ENCODE data around the gene GNB1L. TPM values are rescaled to one million over a fixed set of nuclear protein-coding genes. Genes with fewer than 3 reads are reported as not detected.

Gene GNB1L
- total and polyA plus RNA-seq, 2 donors (not counting 1 experiment from before 2014, with no cell fraction given) = 6.6 to 12.1 TPM

GRCh38 chr22:19787849-19788141 lies 66.9 kb downstream of the GNB1L start:
- H3K4me3 Mint-ChIP-seq = no peak overlapping the region
- no peak overlapping the region for H3K4me3 ChIP-seq (ENCODE audit: control extremely low read depth in 1 of 5, extremely low read depth in 1 of 5, insufficient read depth in 1 of 5, low read depth in 2 of 5, low read length in 4 of 5)
- H4K20me1 ChIP-seq (ENCODE audit: control insufficient read depth, insufficient read depth, low read length, poor library complexity, severe bottlenecking) = no peaks in the 10 kb centered on the region
- H3K27ac Mint-ChIP-seq = no peak overlapping the region
- ATAC-seq (ENCODE audit: low read depth) (no peak), DNase-seq (no peak)
- no peak overlapping the region for H2AFZ ChIP-seq (ENCODE audit: insufficient read depth, low read depth, low read length, poor library complexity, severe bottlenecking)
- TF ChIP-seq CTCF (IDR thresholded peaks at IDR 0.05) (no peak), EZH2 (IDR thresholded peaks at IDR 0.05; ENCODE audit: borderline replicate concordance, insufficient read depth, low read depth, low read length, poor library complexity, severe bottlenecking) (no peak)
- peaks cover 0 to 19% (median 0%) of the 10 kb centered on the region in 3 donors for H3K9me3 ChIP-seq (ENCODE audit: control extremely low read depth in 1 of 3, control insufficient read depth in 2 of 3, insufficient read depth in 1 of 3, low read length in 2 of 3)
- peaks cover 4% of the 10 kb centered on the region for H3K9me3 Mint-ChIP-seq (ENCODE audit: insufficient read depth)
- intact Hi-C loops (cut with micrococcal nuclease) = no loop called here
- H3K4me1 ChIP-seq (ENCODE audit: control insufficient read depth in 2 of 2, insufficient read depth in 2 of 2, low read length in 2 of 2) = no peaks in the 10 kb centered on the region
- 92% methylated on average over 9 of the region's 9 CpGs for WGBS (ENCODE audit: insufficient coverage)
- H3K36me3 ChIP-seq (replicated peaks in 1 of 2; ENCODE audit: control extremely low read depth in 1 of 2, control insufficient read depth in 1 of 2, extremely low read depth in 1 of 2, insufficient read depth in 2 of 2, low read length in 1 of 2) = peaks cover 0 to 3% of the 10 kb centered on the region in 2 experiments
- ChIA-PET CTCF (no interaction called here), POLR2A (no interaction called here)
- peaks cover 0 to 9% (median 0%) of the 10 kb centered on the region in 4 experiments for H3K27me3 ChIP-seq (replicated peaks in 1 of 4; ENCODE audit: control extremely low read depth in 1 of 4, control insufficient read depth in 3 of 4, insufficient read depth in 4 of 4, low read length in 3 of 4)
- no peak overlapping the region for H3K27ac ChIP-seq (ENCODE audit: low read length in 2 of 2)
- H3K4me2 ChIP-seq (replicated peaks; ENCODE audit: low read depth, low read length, poor library complexity, severe bottlenecking) = no peak overlapping the region
- H3K9ac ChIP-seq (ENCODE audit: low read length) = no peak overlapping the region
- no peaks in the 10 kb centered on the region for H3K27me3 Mint-ChIP-seq
- H3K4me1 Mint-ChIP-seq = no peaks in the 10 kb centered on the region
- no peaks in the 10 kb centered on the region for H3K79me2 ChIP-seq (ENCODE audit: control insufficient read depth, insufficient read depth, low read length)

- H3K27me3 Mint-ChIP-seq = no peaks in the 10 kb centered on the region
- H3K4me1 ChIP-seq (ENCODE audit: control insufficient read depth in 2 of 2, insufficient read depth in 2 of 2, low read length in 2 of 2) = no peaks in the 10 kb centered on the region
- no peak for ATAC-seq (ENCODE audit: low read depth)
- DNase-seq = no peak
- no peak overlapping the region for H3K27ac ChIP-seq (ENCODE audit: low read length in 2 of 2)
- intact Hi-C loops (cut with micrococcal nuclease) = no loop called here
- no peak overlapping the region for H2AFZ ChIP-seq (ENCODE audit: insufficient read depth, low read depth, low read length, poor library complexity, severe bottlenecking)
- peaks cover 0 to 13% (median 0%) of the 10 kb centered on the region in 3 donors for H3K9me3 ChIP-seq (ENCODE audit: control extremely low read depth in 1 of 3, control insufficient read depth in 2 of 3, insufficient read depth in 1 of 3, low read length in 2 of 3)
- no peak overlapping the region for H3K4me2 ChIP-seq (replicated peaks; ENCODE audit: low read depth, low read length, poor library complexity, severe bottlenecking)
- peaks cover 4% of the 10 kb centered on the region for H3K9me3 Mint-ChIP-seq (ENCODE audit: insufficient read depth)
- no peak overlapping the region for H3K27ac Mint-ChIP-seq
- H3K4me3 ChIP-seq (ENCODE audit: control extremely low read depth in 1 of 5, extremely low read depth in 1 of 5, insufficient read depth in 1 of 5, low read depth in 2 of 5, low read length in 4 of 5) = no peak overlapping the region
- H3K36me3 ChIP-seq (replicated peaks in 1 of 2; ENCODE audit: control extremely low read depth in 1 of 2, control insufficient read depth in 1 of 2, extremely low read depth in 1 of 2, insufficient read depth in 2 of 2, low read length in 1 of 2) = peaks cover 0 to 3% of the 10 kb centered on the region in 2 experiments
- H3K9ac ChIP-seq (ENCODE audit: low read length) = no peak overlapping the region
- TF ChIP-seq CTCF (IDR thresholded peaks at IDR 0.05) (no peak), EZH2 (IDR thresholded peaks at IDR 0.05; ENCODE audit: borderline replicate concordance, insufficient read depth, low read depth, low read length, poor library complexity, severe bottlenecking) (no peak)
- 97% methylated on average over 27 of the region's 28 CpGs for WGBS (ENCODE audit: insufficient coverage)
- POLR2A ChIA-PET = no interaction called here
- CTCF ChIA-PET = no interaction called here
- no peak overlapping the region for H3K4me3 Mint-ChIP-seq
- H4K20me1 ChIP-seq (ENCODE audit: control insufficient read depth, insufficient read depth, low read length, poor library complexity, severe bottlenecking) = no peaks in the 10 kb centered on the region
- H3K4me1 Mint-ChIP-seq = no peaks in the 10 kb centered on the region
- H3K79me2 ChIP-seq (ENCODE audit: control insufficient read depth, insufficient read depth, low read length) = no peaks in the 10 kb centered on the region
- H3K27me3 ChIP-seq (replicated peaks in 1 of 4; ENCODE audit: control extremely low read depth in 1 of 4, control insufficient read depth in 3 of 4, insufficient read depth in 4 of 4, low read length in 3 of 4) = peaks cover 0 to 10% (median 0%) of the 10 kb centered on the region in 4 experiments
Observed at GRCh38 chr22:19786959-19787848, 67.5 kb downstream of the GNB1L start.

Data from B cell (primary cell).